ENCODE results near the gene APBB2. TPM values are rescaled to one million over a fixed set of nuclear protein-coding genes. Genes with fewer than 3 reads are reported as not detected.
A peak's percentile ranks its signal among the peaks of the same experiment; 100 is the strongest.

APBB2 gene
- total and polyA plus RNA-seq, 2 of the 8 experiments (the other 6 are each of a cell fraction or from before 2014, with no cell fraction given): 58.7 to 59.4 TPM

DNA sequence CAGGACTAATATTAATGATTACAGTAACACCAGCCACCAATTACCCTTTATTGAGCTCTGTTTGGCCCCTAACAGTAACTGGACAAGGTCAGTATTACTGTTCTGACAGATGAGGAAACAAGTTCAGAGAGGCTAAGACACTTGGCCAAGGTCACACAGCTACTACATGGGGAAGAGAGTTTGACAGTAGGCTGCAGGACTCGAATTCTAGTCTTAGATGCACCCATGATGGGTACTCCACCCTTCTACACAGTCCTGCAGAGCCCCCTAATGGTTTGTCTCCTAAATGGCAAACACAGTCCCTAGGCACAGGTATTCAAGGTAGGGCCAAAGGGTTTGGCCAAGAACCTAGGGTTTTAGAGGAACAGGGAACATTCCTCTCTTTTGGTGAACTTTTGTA is 370.6 kb downstream of the APBB2 start:
- Histone ChIP-seq H2BK120ac (replicated peaks; ENCODE audit: low read depth, low read length) (no peak overlapping the region), H3K14ac (ENCODE audit: insufficient read length) (no peak overlapping the region), H2BK20ac (ENCODE audit: low read length) (no peak overlapping the region), H4K20me1 (replicated peaks in 1 of 2; ENCODE audit: control insufficient read depth in 1 of 2, insufficient read depth in 2 of 2, low read length in 2 of 2) (peaks cover 13 to 15% of the 10 kb centered on the region in 2 experiments), H3K4me2 (ENCODE audit: insufficient read depth in 1 of 2, low read depth in 2 of 2, low read length in 2 of 2) (no peak overlapping the region), H2BK12ac (ENCODE audit: low read depth, low read length) (no peak overlapping the region), H3K23ac (ENCODE audit: insufficient read length) (no peak overlapping the region), H3K9ac (replicated peaks in 1 of 4; ENCODE audit: extremely low read depth in 1 of 4, low read depth in 3 of 4, low read length in 3 of 4) (no peak overlapping the region), H3K4me3 (ENCODE audit: extremely low read depth in 1 of 4, insufficient read depth in 2 of 4, low read depth in 3 of 4, low read length in 4 of 4) (no peak overlapping the region), H3K18ac (ENCODE audit: extremely low read depth, low read length) (no peak overlapping the region), H3K79me1 (ENCODE audit: low read depth, low read length) (peaks cover 17% of the 10 kb centered on the region; the same call in 1 of the 2 replicates), H2BK5ac (ENCODE audit: low read depth, low read length) (no peak overlapping the region), H3K79me2 (ENCODE audit: control insufficient read depth in 1 of 2, insufficient read depth in 2 of 2, low read length in 2 of 2) (peaks cover 2 to 82% of the 10 kb centered on the region in 2 experiments; a peak in 3 of 4 replicates), H3K23me2 (ENCODE audit: low read depth, low read length) (no peaks in the 10 kb centered on the region), H4K91ac (replicated peaks; ENCODE audit: insufficient read length, low read length) (no peak overlapping the region), H3K27me3 (replicated peaks in 1 of 4; ENCODE audit: control insufficient read depth in 3 of 4, extremely low read depth in 1 of 4, insufficient read depth in 3 of 4, low read length in 3 of 4) (no peaks in the 10 kb centered on the region), H4K8ac (ENCODE audit: extremely low read depth, insufficient read depth, low read length) (no peak overlapping the region), H2BK15ac (ENCODE audit: low read length) (no peak overlapping the region), H3K4me1 (replicated peaks in 1 of 4; ENCODE audit: control insufficient read depth in 3 of 4, insufficient read depth in 4 of 4, low read length in 3 of 4) (peaks cover 0 to 7% (median 4%) of the 10 kb centered on the region in 4 experiments; a peak in 4 of 7 replicates), H4K5ac (ENCODE audit: insufficient read length, low read depth, low read length) (no peak overlapping the region), H3K4ac (replicated peaks; ENCODE audit: insufficient read length, low read depth, low read length) (no peak overlapping the region), H2AK5ac (ENCODE audit: low read depth, low read length) (no peak overlapping the region), H3K27ac (ENCODE audit: low read depth, low read length) (no peak overlapping the region), H3K9me3 (ENCODE audit: insufficient read depth in 2 of 2, low read depth in 1 of 2, low read length in 1 of 2) (no peaks in the 10 kb centered on the region), H3K36me3 (ENCODE audit: control insufficient read depth in 2 of 4, insufficient read depth in 4 of 4, low read length in 3 of 4) (peaks cover 0 to 3% (median 0%) of the 10 kb centered on the region in 4 experiments; a peak in 1 of 8 replicates), H3K56ac (replicated peaks; ENCODE audit: insufficient read length, low read depth, low read length) (no peak overlapping the region), H2AFZ (ENCODE audit: low read length) (no peak overlapping the region)
- no peak for DNase-seq (ENCODE audit: low read depth in 1 of 2, low spot score in 2 of 2)
- ChIA-PET CTCF (ENCODE audit: partially characterized antibody) (interaction anchor here (0.6 to 8.9 kb wide), 18 partner anchors 10 to 1175 kb away, joined by 3 to 97 read pairs (median 4); no protein-coding TSS in a partner anchor), POLR2A (ENCODE audit: partially characterized antibody) (interaction anchor here (0.6 to 1.6 kb wide), 5 partner anchors 10 to 413 kb away, joined by 3 to 4 read pairs (median 3); partner anchors contain the start of gene UCHL1)
- 79% methylated on average over 1 of the region's 1 CpG; no CpG with 5 or more reads in 1 of the 2 experiments for WGBS, 2 experiments (ENCODE audit: extremely low coverage in 1 of 2, insufficient coverage in 1 of 2, insufficient read length in 1 of 2, insufficient replicate concordance in 2 of 2, low coverage in 1 of 2, low lambda C conversion rate in 2 of 2, missing lambda C conversion rate in 1 of 2)
- peak; percentile 70 for FAIRE-seq
- peak; percentile 84; the same call in 1 of the 2 replicates for TF ChIP-seq KDM1A (IDR thresholded peaks at IDR 0.05; ENCODE audit: borderline replicate concordance, low read length)
- no peak for TF ChIP-seq POLR2A (IDR thresholded peaks at IDR 0.05; ENCODE audit: control extremely low read depth in 1 of 2, low read depth in 2 of 2, low read length in 2 of 2)
- TF ChIP-seq TEAD4 (IDR thresholded peaks at IDR 0.05; ENCODE audit: low read depth, low read length): no peak
- TF ChIP-seq RAD21 (IDR thresholded peaks at IDR 0.05 in 1 of 2, conservative IDR thresholded peaks at IDR 0.05 in 1 of 2; ENCODE audit: low read depth in 2 of 2, low read length in 2 of 2): peak; percentile 63 to 80
- no peak for TF ChIP-seq NANOG (IDR thresholded peaks at IDR 0.05; ENCODE audit: insufficient read depth, low read depth, low read length, poor library complexity, severe bottlenecking)
- no peak for TF ChIP-seq RBBP5 (IDR thresholded peaks at IDR 0.05; ENCODE audit: borderline replicate concordance, low read depth, low read length)
- no peak for TF ChIP-seq BRCA1 (IDR thresholded peaks at IDR 0.05; ENCODE audit: low read depth, low read length)
- no peak for TF ChIP-seq GABPA (IDR thresholded peaks at IDR 0.05; ENCODE audit: borderline replicate concordance, insufficient read depth, low read length)
- TF ChIP-seq HDAC2 (IDR thresholded peaks at IDR 0.05; ENCODE audit: borderline replicate concordance in 1 of 2, low read depth in 2 of 2, low read length in 2 of 2): peak in 1 of 2 experiments; percentile 76; a peak in 1 of 4 replicates
- TF ChIP-seq, protein P1, sequence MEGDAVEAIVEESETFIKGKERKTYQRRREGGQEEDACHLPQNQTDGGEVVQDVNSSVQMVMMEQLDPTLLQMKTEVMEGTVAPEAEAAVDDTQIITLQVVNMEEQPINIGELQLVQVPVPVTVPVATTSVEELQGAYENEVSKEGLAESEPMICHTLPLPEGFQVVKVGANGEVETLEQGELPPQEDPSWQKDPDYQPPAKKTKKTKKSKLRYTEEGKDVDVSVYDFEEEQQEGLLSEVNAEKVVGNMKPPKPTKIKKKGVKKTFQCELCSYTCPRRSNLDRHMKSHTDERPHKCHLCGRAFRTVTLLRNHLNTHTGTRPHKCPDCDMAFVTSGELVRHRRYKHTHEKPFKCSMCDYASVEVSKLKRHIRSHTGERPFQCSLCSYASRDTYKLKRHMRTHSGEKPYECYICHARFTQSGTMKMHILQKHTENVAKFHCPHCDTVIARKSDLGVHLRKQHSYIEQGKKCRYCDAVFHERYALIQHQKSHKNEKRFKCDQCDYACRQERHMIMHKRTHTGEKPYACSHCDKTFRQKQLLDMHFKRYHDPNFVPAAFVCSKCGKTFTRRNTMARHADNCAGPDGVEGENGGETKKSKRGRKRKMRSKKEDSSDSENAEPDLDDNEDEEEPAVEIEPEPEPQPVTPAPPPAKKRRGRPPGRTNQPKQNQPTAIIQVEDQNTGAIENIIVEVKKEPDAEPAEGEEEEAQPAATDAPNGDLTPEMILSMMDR (IDR thresholded peaks at IDR 0.05; ENCODE audit: control extremely low read depth in 1 of 3, insufficient read depth in 1 of 3, low read depth in 1 of 3, low read length in 3 of 3): peak in 2 of 3 experiments; percentile 58 to 61; a peak in 3 of 4 replicates

Data from H1 (cell line).